WERI-Rb-1 (cell line): ENCODE results near the gene EIF1B.
A peak's percentile ranks its signal among the peaks of the same experiment; 100 is the strongest.

ENCODE experiments used
- DNase-seq: peaks from one replicate; pipeline ENCODE4 v3.0.0-alpha.2; 2020
- H3K27ac ChIP-seq: fragments of 250-450 bp; sonication (Bioruptor Pico); 2 replicates; pipeline ENCODE4 v1.5.1; 2020; ENCODE audit warnings: mild to moderate bottlenecking, moderate library complexity
- H3K27me3 ChIP-seq: fragments of 250-450 bp; sonication (Bioruptor Pico); 2 replicates; pipeline ENCODE4 v1.5.1; 2021; ENCODE audit warnings: mild to moderate bottlenecking, low read depth, moderate library complexity; ENCODE audit not compliant: insufficient read depth, severe bottlenecking
- H3K36me3 ChIP-seq: fragments of 250-450 bp; sonication (Bioruptor Pico); 2 replicates; pipeline ENCODE4 v1.5.1; 2020; ENCODE audit warnings: mild to moderate bottlenecking, moderate library complexity
- H3K4me3 ChIP-seq: 2 replicates; pipeline ENCODE4 v1.5.1; 2011; ENCODE audit warnings: low read depth, mild to moderate bottlenecking, control low read depth, low read length
- H3K9me3 ChIP-seq: fragments of 250-450 bp; sonication (Bioruptor Pico); 2 replicates; pipeline ENCODE4 v1.5.1; 2021; ENCODE audit warnings: mild to moderate bottlenecking, moderate library complexity; ENCODE audit not compliant: severe bottlenecking
- TF ChIP-seq, protein P1 (sequence below): IDR thresholded peaks from 2 replicates; pipeline ENCODE4 v1.5.1; 2011; ENCODE audit warnings: low read depth, mild to moderate bottlenecking, control low read depth, inconsistent platforms, low read length

EIF1B gene

DNA sequence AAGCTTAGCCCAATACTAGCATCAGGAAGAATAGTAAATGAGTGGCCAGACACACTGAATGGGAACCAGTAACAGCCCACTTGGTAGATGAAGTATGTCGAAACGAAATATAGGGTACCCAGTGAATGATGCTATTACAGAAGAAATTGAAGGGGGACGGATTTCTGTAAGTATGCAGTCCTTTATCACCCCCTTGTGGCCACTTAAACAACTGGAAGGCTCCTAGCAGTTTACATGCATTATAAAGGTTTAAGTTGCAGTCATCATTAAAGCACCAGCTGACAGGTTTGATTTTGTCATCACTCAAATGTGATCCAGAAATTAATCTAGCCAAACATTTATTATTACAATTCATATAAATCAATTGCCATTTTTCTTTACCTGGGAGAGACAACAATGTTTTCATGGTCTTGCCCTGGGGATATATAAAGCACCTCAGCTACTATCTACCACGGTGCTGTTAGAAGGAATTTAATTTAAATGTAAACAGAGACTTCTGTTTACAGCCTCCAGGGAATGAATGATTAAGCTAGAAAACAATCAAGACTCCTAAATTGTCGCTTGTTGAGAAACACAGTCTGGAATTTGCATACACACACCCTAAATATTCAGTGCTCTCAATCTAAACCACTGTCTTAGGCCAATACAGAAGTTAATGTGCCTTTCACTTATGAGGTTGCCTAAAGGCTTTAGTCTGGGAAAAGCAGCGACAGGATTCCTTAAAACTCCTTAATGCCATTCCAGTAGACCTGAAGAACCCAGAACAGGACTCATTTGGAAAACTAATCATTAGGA lies 7.8 kb downstream of the EIF1B start:
- Histone ChIP-seq H3K27ac (no peak overlapping the region), H3K36me3 (peaks cover 13% of the 10 kb centered on the region), H3K9me3 (no peaks in the 10 kb centered on the region), H3K27me3 (no peaks in the 10 kb centered on the region), H3K4me3 (no peak overlapping the region)
- TF ChIP-seq, protein P1, sequence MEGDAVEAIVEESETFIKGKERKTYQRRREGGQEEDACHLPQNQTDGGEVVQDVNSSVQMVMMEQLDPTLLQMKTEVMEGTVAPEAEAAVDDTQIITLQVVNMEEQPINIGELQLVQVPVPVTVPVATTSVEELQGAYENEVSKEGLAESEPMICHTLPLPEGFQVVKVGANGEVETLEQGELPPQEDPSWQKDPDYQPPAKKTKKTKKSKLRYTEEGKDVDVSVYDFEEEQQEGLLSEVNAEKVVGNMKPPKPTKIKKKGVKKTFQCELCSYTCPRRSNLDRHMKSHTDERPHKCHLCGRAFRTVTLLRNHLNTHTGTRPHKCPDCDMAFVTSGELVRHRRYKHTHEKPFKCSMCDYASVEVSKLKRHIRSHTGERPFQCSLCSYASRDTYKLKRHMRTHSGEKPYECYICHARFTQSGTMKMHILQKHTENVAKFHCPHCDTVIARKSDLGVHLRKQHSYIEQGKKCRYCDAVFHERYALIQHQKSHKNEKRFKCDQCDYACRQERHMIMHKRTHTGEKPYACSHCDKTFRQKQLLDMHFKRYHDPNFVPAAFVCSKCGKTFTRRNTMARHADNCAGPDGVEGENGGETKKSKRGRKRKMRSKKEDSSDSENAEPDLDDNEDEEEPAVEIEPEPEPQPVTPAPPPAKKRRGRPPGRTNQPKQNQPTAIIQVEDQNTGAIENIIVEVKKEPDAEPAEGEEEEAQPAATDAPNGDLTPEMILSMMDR: peak; percentile 64
- DNase-seq: peak; percentile 35

DNA sequence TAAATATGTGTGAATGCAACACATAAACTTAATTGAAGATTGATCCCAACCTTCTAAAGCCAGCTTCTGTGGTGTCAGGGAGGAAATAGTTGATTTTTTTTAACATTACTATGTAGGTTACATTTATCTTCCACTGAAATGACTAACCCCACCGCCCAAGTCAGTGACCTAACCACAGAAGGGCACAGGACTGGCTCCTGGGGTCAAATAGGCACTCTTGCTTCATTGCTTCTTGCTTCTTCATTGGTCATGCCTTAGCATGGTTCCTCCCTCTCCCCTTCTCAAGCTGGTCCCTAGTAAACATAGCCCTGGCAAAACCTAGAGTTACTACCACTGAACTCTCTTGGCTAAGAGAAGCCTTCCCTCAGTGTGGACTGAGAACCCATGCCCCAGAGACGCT lies 12.3 kb downstream of the EIF1B start:
- TF ChIP-seq, protein P1: no peak
- no peak for DNase-seq
- Histone ChIP-seq H3K27ac (no peak overlapping the region), H3K36me3 (no peaks in the 10 kb centered on the region), H3K9me3 (no peaks in the 10 kb centered on the region), H3K27me3 (no peaks in the 10 kb centered on the region), H3K4me3 (no peak overlapping the region)

DNA sequence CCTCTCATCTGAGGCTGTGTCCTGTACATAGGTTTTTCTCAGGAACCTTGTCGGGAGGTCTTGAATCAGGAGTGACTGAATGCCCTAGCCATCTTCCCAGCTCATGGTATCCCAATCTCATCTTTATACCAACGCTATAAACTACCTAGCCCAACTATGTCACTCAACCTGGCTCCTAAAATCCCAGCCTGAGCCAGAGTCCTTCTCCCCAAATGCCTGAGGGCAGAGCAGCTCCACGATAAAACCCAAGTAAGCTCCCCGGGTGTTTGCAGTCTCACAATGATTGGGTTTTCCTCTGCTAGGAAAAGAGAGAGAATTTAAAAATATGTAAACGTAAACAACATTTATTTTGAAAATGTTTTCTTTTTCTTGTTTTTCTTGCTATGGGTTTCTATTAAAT lies 14.4 kb downstream of the EIF1B start:
- DNase-seq: no peak
- Histone ChIP-seq H3K36me3 (no peaks in the 10 kb centered on the region), H3K27me3 (no peaks in the 10 kb centered on the region), H3K4me3 (no peak overlapping the region), H3K9me3 (no peaks in the 10 kb centered on the region), H3K27ac (no peak overlapping the region)
- TF ChIP-seq, protein P1: no peak

DNA sequence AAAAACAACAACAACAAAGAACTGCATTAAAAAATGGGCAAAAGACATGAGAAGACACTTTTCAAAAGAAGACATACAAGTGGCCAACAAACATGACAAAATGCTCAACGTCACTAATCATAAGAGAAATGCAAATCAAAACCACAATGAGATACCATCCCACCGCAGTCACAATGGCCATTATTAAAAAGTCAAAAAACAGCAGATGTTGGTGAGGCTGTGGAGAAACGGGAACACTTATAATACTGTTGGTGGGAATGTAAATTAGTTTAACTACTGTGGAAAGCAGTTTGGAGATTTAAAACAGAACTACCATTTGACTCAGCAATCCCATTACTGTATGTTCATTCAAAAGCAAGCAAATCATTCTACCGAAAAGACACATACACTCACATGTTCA lies 15.1 kb downstream of the EIF1B start:
- H3K27ac ChIP-seq: no peak overlapping the region
- no peak overlapping the region for H3K4me3 ChIP-seq
- H3K9me3 ChIP-seq: no peaks in the 10 kb centered on the region
- TF ChIP-seq, protein P1: no peak
- no peaks in the 10 kb centered on the region for H3K27me3 ChIP-seq
- H3K36me3 ChIP-seq: no peaks in the 10 kb centered on the region
- no peak for DNase-seq

DNA sequence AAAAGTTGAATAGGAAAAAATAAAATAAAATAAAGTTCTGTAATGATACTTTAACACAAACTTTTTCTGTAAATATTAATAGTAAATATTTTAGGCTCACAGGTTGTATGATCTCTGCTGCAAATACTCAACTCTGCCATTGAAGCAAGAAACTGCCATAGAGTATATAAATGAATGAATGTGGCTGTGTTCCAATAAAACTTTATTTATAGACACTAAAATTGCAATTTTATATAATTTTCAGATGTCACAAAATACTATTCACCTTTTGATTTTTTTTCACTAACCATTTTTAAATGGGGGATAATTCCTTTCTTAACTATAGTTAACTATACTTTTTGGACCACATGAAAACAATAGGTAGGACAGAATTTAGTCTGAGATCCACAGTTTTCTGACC lies 16.0 kb downstream of the EIF1B start:
- Histone ChIP-seq H3K27me3 (no peaks in the 10 kb centered on the region), H3K36me3 (no peaks in the 10 kb centered on the region), H3K4me3 (no peak overlapping the region), H3K9me3 (no peaks in the 10 kb centered on the region), H3K27ac (no peak overlapping the region)
- TF ChIP-seq, protein P1: no peak
- DNase-seq: no peak

DNA sequence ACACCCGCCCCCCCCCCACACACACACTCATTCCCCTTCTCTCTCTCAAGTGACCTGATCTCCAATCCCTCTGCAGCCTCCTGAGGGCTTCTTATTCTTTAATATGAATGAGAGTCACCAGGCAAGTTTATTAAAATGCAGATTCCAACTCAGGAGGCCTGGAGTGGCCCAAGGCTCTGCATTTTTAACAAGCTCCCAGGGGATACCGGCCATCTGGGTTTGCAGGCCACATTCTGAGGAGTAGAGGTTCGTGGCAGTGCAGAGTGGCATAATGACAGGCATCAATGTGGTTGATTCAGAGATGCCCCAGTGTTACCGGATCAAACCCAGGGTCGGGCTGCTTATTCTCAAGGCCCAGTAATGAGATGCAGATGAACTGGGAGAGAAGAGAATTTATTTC lies 18.9 kb downstream of the EIF1B start:
- no peaks in the 10 kb centered on the region for H3K9me3 ChIP-seq
- H3K4me3 ChIP-seq: no peak overlapping the region
- no peak for DNase-seq
- no peak overlapping the region for H3K27ac ChIP-seq
- H3K27me3 ChIP-seq: no peaks in the 10 kb centered on the region
- TF ChIP-seq, protein P1: no peak
- no peaks in the 10 kb centered on the region for H3K36me3 ChIP-seq
